CD14-positive monocyte (primary cell): ENCODE results near the gene GFOD1. TPM values are rescaled to one million over a fixed set of nuclear protein-coding genes. Genes with fewer than 3 reads are reported as not detected.

Source experiments
- DNase-seq, 3 donors: peaks; one replicate each; pipeline ENCODE4 v3.0.0-alpha.2; 2011 to 2022
- H2AFZ ChIP-seq: 2 replicates; pipeline ENCODE4 v1.6.0; 2012; ENCODE audit warnings: mild to moderate bottlenecking, low read depth, low read length, inconsistent platforms; ENCODE audit not compliant: insufficient read depth, poor library complexity, severe bottlenecking
- H3K27ac ChIP-seq, 2 donors: 1 replicate in 1 of 2; 2 replicates in 1 of 2; pipeline ENCODE4 v1.5.1; 2012 to 2013; ENCODE audit warnings: low read length in 2 of 2, control low read depth in 1 of 2, inconsistent platforms in 1 of 2, low read depth in 1 of 2, mild to moderate bottlenecking in 1 of 2
- H3K27me3 ChIP-seq, 2 donors: one replicate each; pipeline versions ENCODE4 v1.6.0 to v1.6.1; 2011 to 2013; ENCODE audit warnings: low read length in 2 of 2; ENCODE audit not compliant: control insufficient read depth in 2 of 2, insufficient read depth in 2 of 2
- H3K36me3 ChIP-seq, 2 donors: replicated peaks in 1 of 2; 1 replicate in 1 of 2; 2 replicates in 1 of 2; pipeline versions ENCODE4 v1.5.1 to v1.6.1; 2012 to 2013; ENCODE audit warnings: low read length in 2 of 2, control low read depth in 1 of 2, inconsistent platforms in 1 of 2, mild to moderate bottlenecking in 1 of 2; ENCODE audit not compliant: insufficient read depth in 2 of 2, control insufficient read depth in 1 of 2
- H3K4me1 ChIP-seq, 2 donors: 1 replicate in 1 of 2; 2 replicates in 1 of 2; pipeline versions ENCODE4 v1.5.1 to v1.6.1; 2012 to 2013; ENCODE audit warnings: low read length in 2 of 2, control low read depth in 1 of 2, inconsistent platforms in 1 of 2, mild to moderate bottlenecking in 1 of 2, moderate library complexity in 1 of 2; ENCODE audit not compliant: insufficient read depth in 2 of 2, control insufficient read depth in 1 of 2
- H3K4me2 ChIP-seq: replicated peaks from 2 replicates; pipeline ENCODE3; 2012; ENCODE audit warnings: low read length, moderate library complexity, mild to moderate bottlenecking; ENCODE audit not compliant: poor library complexity, severe bottlenecking; ENCODE audit errors: extremely low read depth
- H3K4me3 ChIP-seq, 3 experiments: fragments of 200-600 bp in 1 of 3; sonication (generic) in 1 of 3; replicated peaks in 1 of 3; 1 replicate in 2 of 3; 2 replicates in 1 of 3; pipeline ENCODE4 v1.5.1; 2011 to 2013; ENCODE audit warnings: low read length in 3 of 3, mild to moderate bottlenecking in 3 of 3, control low read depth in 2 of 3, low read depth in 2 of 3, inconsistent platforms in 1 of 3, moderate library complexity in 1 of 3
- H3K79me2 ChIP-seq: 2 replicates; pipeline ENCODE4 v1.6.0; 2012; ENCODE audit warnings: mild to moderate bottlenecking, control low read depth, inconsistent platforms, low read length, moderate library complexity; ENCODE audit not compliant: insufficient read depth
- H3K9ac ChIP-seq: 2 replicates; pipeline ENCODE4 v1.6.0; 2017; ENCODE audit warnings: low read length, mild to moderate bottlenecking; ENCODE audit not compliant: insufficient read depth, poor library complexity, severe bottlenecking
- H3K9me3 ChIP-seq, 2 donors: replicated peaks in 1 of 2; 1 replicate in 1 of 2; 2 replicates in 1 of 2; pipeline versions ENCODE4 v1.5.1 to v1.6.1; 2012 to 2013; ENCODE audit warnings: low read length in 2 of 2, control low read depth in 1 of 2; ENCODE audit not compliant: control insufficient read depth in 1 of 2, insufficient read depth in 1 of 2
- H4K20me1 ChIP-seq: 2 replicates; pipeline ENCODE4 v1.6.0; 2012; ENCODE audit warnings: mild to moderate bottlenecking, low read length, control low read depth, moderate library complexity; ENCODE audit not compliant: insufficient read depth
- H3K27ac Mint-ChIP-seq, 7 donors: one replicate each; pipeline ENCODE4 v1.8.0; 2020; ENCODE audit warnings: mild to moderate bottlenecking in 7 of 7, mixed read lengths in 7 of 7, moderate library complexity in 6 of 7, inconsistent platforms in 2 of 7
- H3K27me3 Mint-ChIP-seq, 3 donors: one replicate each; pipeline ENCODE4 v1.8.0; 2021 to 2022; ENCODE audit warnings: low read depth in 3 of 3, mild to moderate bottlenecking in 3 of 3, mixed read lengths in 3 of 3, moderate library complexity in 3 of 3, inconsistent platforms in 1 of 3
- H3K36me3 Mint-ChIP-seq, 2 donors: one replicate each; pipeline ENCODE4 v1.8.0; 2020; ENCODE audit warnings: mixed read lengths in 2 of 2, inconsistent platforms in 1 of 2, mild to moderate bottlenecking in 1 of 2
- H3K4me1 Mint-ChIP-seq: one replicate; pipeline ENCODE4 v1.8.0; 2020; ENCODE audit warnings: mild to moderate bottlenecking, mixed read lengths
- H3K4me3 Mint-ChIP-seq, 2 donors: one replicate each; pipeline ENCODE4 v1.8.0; 2020; ENCODE audit warnings: mild to moderate bottlenecking in 2 of 2, mixed read lengths in 2 of 2, moderate library complexity in 1 of 2
- H3K9me3 Mint-ChIP-seq, 7 donors: one replicate each; pipeline ENCODE4 v1.8.0; 2020 to 2022; ENCODE audit warnings: mixed read lengths in 7 of 7, mild to moderate bottlenecking in 6 of 7, moderate library complexity in 6 of 7, inconsistent platforms in 2 of 7
- CTCF ChIP-seq: fragments of 200-600 bp; IDR thresholded peaks from one replicate; pipeline ENCODE4 v1.8.0; 2022; ENCODE audit warnings: antibody characterized with exemption, mild to moderate bottlenecking
- WGBS: methylation state at CpG from one replicate; pipeline ENCODE4 v1.1.5; 2013; ENCODE audit warnings: missing lambda C conversion rate; ENCODE audit not compliant: insufficient coverage; 5-methylcytosine and 5-hydroxymethylcytosine counted together
- intact Hi-C, 2 donors: fragments of 100-400 bp; cut with micrococcal nuclease; formaldehyde crosslinking; loops; one replicate each; pipeline versions ENCODE4 v1.15.0 to v1.15.1; 2023
- polyA plus RNA-seq, 3 donors: library from polyadenylated mRNA; depleted of rRNA in 1 of 3; unstranded in 2 of 3; stranded (reverse) in 1 of 3; fragments of 300-500 nt in 2 of 3; fragments of >200 nt in 1 of 3; fragmentation: Illumina TruSeq in 2 of 3; gene quantifications; 1 replicate in 2 of 3; 2 replicates in 1 of 3; pipeline ENCODE4 v1.2.3, GENCODE V29; 2012 to 2021

The GFOD1 gene
- polyA plus RNA-seq, 3 donors: 2.4 to 8.7 (median 2.4) TPM

GRCh38 chr6:13342414-13343019 is 144.9 kb downstream of the GFOD1 start:
- H3K9ac ChIP-seq: no peak overlapping the region
- no peak overlapping the region for H3K27ac ChIP-seq
- H3K79me2 ChIP-seq: no peaks in the 10 kb centered on the region
- H2AFZ ChIP-seq: no peak overlapping the region
- no peak for DNase-seq
- Mint-ChIP-seq H3K27me3 (peaks cover 0 to 4% (median 0%) of the 10 kb centered on the region in 3 donors), H3K9me3 (peaks cover 3 to 13% (median 9%) of the 10 kb centered on the region in 7 donors), H3K4me3 (no peak overlapping the region), H3K4me1 (peaks cover 32% of the 10 kb centered on the region), H3K36me3 (no peaks in the 10 kb centered on the region), H3K27ac (no peak overlapping the region)
- H3K9me3 ChIP-seq: peaks cover 0 to 8% of the 10 kb centered on the region in 2 donors
- 67% methylated on average over 3 of the region's 5 CpGs for WGBS
- intact Hi-C loops: loop anchor here (5.0 to 10.0 kb wide), 3 partner anchors 35 to 202 kb away; no protein-coding TSS in a partner anchor
- no peaks in the 10 kb centered on the region for H3K36me3 ChIP-seq
- no peaks in the 10 kb centered on the region for H4K20me1 ChIP-seq
- H3K27me3 ChIP-seq: no peaks in the 10 kb centered on the region
- H3K4me2 ChIP-seq: no peak overlapping the region
- no peak overlapping the region for H3K4me3 ChIP-seq
- no peak for TF ChIP-seq CTCF
- peaks cover 27 to 33% of the 10 kb centered on the region in 2 donors for H3K4me1 ChIP-seq

DNA sequence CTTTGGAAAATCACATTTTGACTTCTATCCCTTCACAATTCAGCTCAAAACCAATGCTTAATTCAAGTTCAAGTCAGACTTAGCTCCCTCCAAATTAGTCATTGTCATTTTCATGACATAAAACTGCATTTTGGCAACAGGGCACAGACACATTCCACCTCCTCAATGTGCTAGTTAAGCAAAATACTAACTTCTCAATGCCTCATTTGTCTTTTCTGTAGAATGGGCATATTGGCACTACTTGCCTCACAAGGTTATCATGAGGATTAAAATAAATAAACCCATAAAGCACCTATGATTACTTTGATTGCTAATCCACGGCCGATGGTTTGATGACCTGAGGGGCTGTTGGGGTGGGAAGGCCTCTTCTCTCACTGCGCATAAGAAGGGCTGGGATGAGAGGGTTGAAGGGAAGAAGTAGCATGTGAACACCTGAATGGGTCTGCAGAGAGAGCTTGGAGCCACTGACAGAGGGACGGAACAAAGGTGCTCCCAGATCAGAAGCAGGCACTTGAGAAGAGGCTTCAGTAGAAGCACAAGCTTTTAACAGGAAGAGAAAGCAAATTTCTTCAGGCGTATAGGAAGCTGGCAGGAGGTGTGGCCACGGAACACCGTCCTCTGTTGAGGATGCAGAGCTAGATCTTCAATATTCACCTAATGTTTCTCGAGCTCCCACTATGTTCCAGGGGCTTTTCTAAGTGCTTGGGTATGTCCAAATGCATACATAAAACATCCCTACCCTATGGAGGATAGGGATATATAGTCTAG is 147.4 kb downstream of the GFOD1 start:
- intact Hi-C loops: loop anchor here (5.0 to 10.0 kb wide), 10 partner anchors 37 to 425 kb away; partner anchors contain the start of gene SIRT5 (in 1 of the 2)
- Mint-ChIP-seq H3K27me3 (peaks cover 0 to 5% (median 0%) of the 10 kb centered on the region in 3 donors), H3K4me1 (peaks cover 42% of the 10 kb centered on the region), H3K36me3 (no peaks in the 10 kb centered on the region), H3K9me3 (peaks cover 3 to 13% (median 9%) of the 10 kb centered on the region in 7 donors), H3K27ac (peak overlapping the region in 4 of 7 donors; percentile 25 to 90 (median 54)), H3K4me3 (peak overlapping the region in 1 of 2 donors; percentile 71)
- Histone ChIP-seq H3K27ac (no peak overlapping the region), H3K4me2 (peak overlapping the region; percentile 13), H3K4me1 (peaks cover 37 to 43% of the 10 kb centered on the region in 2 donors), H3K79me2 (no peaks in the 10 kb centered on the region), H3K4me3 (no peak overlapping the region), H3K9me3 (peaks cover 0 to 8% of the 10 kb centered on the region in 2 donors), H3K27me3 (no peaks in the 10 kb centered on the region), H2AFZ (peak overlapping the region; percentile 52), H3K9ac (no peak overlapping the region), H3K36me3 (no peaks in the 10 kb centered on the region), H4K20me1 (no peaks in the 10 kb centered on the region)
- 73% methylated on average over 5 of the region's 8 CpGs for WGBS
- peak in 2 of 3 donors; percentile 27 to 45 for DNase-seq
- no peak for TF ChIP-seq CTCF
